GM06990 (cell line): Measurements from ENCODE around the gene TEKTIP1.
"Not testable (repeated sequence)": the region's sequence is repeated elsewhere in the genome, so short reads cannot be mapped to it uniquely, and the experiment has no call there.

ENCODE experiments used
- DNase-seq: peaks from one replicate; pipeline ENCODE4 v3.0.0-alpha.2; 2011; ENCODE audit not compliant: insufficient read length; ENCODE audit errors: extremely low read depth
- H3K27me3 ChIP-seq: replicated peaks from 2 replicates; pipeline ENCODE4 v1.6.0; 2011; ENCODE audit warnings: low read length; ENCODE audit not compliant: control insufficient read depth, insufficient read depth
- H3K36me3 ChIP-seq: 2 replicates; pipeline ENCODE4 v1.5.1; 2011; ENCODE audit warnings: low read length; ENCODE audit not compliant: control insufficient read depth, insufficient read depth
- H3K4me3 ChIP-seq: replicated peaks from 2 replicates; pipeline ENCODE4 v1.5.1; 2011; ENCODE audit warnings: low read depth, mild to moderate bottlenecking, control low read depth, low read length
- CTCF ChIP-seq: IDR thresholded peaks from 2 replicates; pipeline ENCODE4 v1.5.1; 2011; ENCODE audit warnings: low read length, control low read depth, mild to moderate bottlenecking, inconsistent platforms; ENCODE audit not compliant: insufficient read depth, poor library complexity, severe bottlenecking

TEKTIP1 gene

DNA sequence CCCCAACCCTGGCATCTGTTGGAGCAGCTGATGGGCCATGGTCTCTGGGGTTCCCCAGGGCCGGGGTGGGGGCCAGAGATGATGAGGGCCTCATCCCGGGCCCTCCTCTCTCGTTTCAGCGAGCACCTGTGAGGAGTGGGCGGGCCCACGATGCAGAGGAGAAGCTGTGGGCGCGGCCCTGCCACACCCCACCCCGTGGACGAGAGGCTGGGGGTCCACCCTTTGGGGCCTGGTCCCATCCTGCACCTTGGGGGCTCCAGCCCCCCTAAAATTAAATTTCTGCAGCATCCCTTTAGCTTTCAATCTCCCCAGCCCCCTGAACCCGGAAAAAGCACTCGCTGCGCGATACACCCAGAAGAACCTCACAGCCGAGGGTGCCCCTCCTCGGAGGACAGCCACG is 39.4 kb downstream of the TEKTIP1 start:
- no peak for DNase-seq
- no peak overlapping the region for H3K4me3 ChIP-seq
- TF ChIP-seq CTCF = no peak
- peaks cover 5% of the 10 kb centered on the region for H3K36me3 ChIP-seq
- no peaks in the 10 kb centered on the region for H3K27me3 ChIP-seq

DNA sequence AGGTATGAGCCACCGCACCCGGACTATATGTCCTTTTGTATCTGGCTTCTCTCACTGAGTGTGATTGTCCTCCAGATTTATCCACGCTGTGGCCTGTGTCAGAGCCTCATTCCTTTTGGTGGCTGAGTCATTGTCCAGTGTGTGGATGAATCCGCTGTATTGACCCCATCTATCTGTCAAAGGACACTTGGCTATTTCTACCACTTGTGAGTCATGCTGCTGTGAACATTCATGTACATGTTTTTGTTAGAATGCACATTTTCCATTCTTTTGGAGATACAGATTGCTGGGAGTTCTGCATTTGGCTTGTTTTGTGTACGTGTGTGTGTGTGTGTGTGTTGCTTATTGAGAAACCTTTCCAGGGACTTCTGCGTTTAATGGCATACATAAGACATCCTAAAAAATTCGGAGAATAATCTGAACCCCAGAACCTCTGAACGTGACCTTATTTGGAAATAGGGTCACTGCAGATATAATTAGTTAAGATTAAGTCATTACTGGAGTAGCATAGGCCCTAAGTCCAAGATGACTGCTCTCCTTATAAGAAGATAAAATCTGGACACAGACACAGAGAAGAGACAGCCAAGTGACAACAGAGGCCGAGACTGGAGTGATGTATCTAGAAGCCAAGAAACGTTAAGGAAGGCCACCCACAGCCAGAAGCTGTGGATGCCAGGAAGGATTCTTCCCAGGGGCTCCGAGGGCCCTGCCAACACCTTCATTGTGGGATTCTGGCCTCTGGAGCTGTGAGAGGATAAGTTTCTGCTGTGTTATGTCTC is 41.4 kb downstream of the TEKTIP1 start:
- H3K36me3 ChIP-seq = peaks cover 5% of the 10 kb centered on the region
- TF ChIP-seq CTCF = no peak
- no peak overlapping the region for H3K4me3 ChIP-seq
- DNase-seq = no peak
- H3K27me3 ChIP-seq = no peaks in the 10 kb centered on the region

GRCh38 chr19:3581792-3582191 is 42.8 kb downstream of the TEKTIP1 start:
- not testable (repeated sequence) for DNase-seq, H3K4me3 ChIP-seq, H3K36me3 ChIP-seq, H3K27me3 ChIP-seq

GRCh38 chr19:3584036-3584802 is 45.2 kb downstream of the TEKTIP1 start:
- not testable (repeated sequence) for H3K36me3 ChIP-seq, H3K4me3 ChIP-seq, H3K27me3 ChIP-seq, DNase-seq

- Histone ChIP-seq H3K4me3 (no peak within 1 kb of the TSS), H3K27me3 (no peaks in the 10 kb centered on the region; the same call in 1 of the 2 replicates), H3K36me3 (no peaks in the 10 kb centered on the region)
- DNase-seq = no peak
- TF ChIP-seq CTCF = no peak
Observed at GRCh38 chr19:3585301-3586126, 46.5 kb downstream of the TEKTIP1 start, which contains the start of gene GIPC3. Gene GIPC3 (plus strand): TSS chr19:3585478. CDS start chr19:3585598, 120 bp downstream.

- no peak for DNase-seq
- H3K27me3 ChIP-seq = no peaks in the 10 kb centered on the region; the same call in 1 of the 2 replicates
- no peak overlapping the region for H3K4me3 ChIP-seq
- TF ChIP-seq CTCF = peak; percentile 67
- H3K36me3 ChIP-seq = no peaks in the 10 kb centered on the region
Observed at GRCh38 chr19:3586127-3586626, 47.2 kb downstream of the TEKTIP1 start.
